Activated T-cell treated with anti-CD3 and anti-CD28 coated beads, Interleukin-2, amount 50 U/mL, for 72 hours (primary cell): Measurements from ENCODE around the gene EIF3C. TPM values are rescaled to one million over a fixed set of nuclear protein-coding genes. Genes with fewer than 3 reads are reported as not detected.
A peak's percentile ranks its signal among the peaks of the same experiment; 100 is the strongest.
"Not testable (repeated sequence)": the region's sequence is repeated elsewhere in the genome, so short reads cannot be mapped to it uniquely, and the experiment has no call there.

ENCODE experiments used
- ATAC-seq, 2 donors: fragments of 150-1000 bp; cut with Tn5 transposase; replicated peaks in 1 of 2; 2 replicates each; pipeline ENCODE4 v1.10.0; 2021; ENCODE audit warnings: moderate library complexity in 2 of 2, mild to moderate bottlenecking in 1 of 2
- DNase-seq, 2 donors: peaks; one replicate each; pipeline ENCODE4 v3.0.0; 2021 to 2022; ENCODE audit warnings: mixed read lengths in 1 of 2
- H3K27ac Mint-ChIP-seq: one replicate; pipeline ENCODE4 v1.8.0; 2022; ENCODE audit warnings: mild to moderate bottlenecking, moderate library complexity, mixed read lengths
- H3K27me3 Mint-ChIP-seq: one replicate; pipeline ENCODE4 v1.8.0; 2022; ENCODE audit warnings: low read depth, mixed read lengths
- H3K36me3 Mint-ChIP-seq, 2 donors: one replicate each; pipeline ENCODE4 v1.8.0; 2022; ENCODE audit warnings: mixed read lengths in 2 of 2, mild to moderate bottlenecking in 1 of 2; ENCODE audit not compliant: insufficient read depth in 2 of 2
- H3K4me1 Mint-ChIP-seq: one replicate; pipeline ENCODE4 v1.8.0; 2022; ENCODE audit warnings: low read depth, mixed read lengths
- H3K4me3 Mint-ChIP-seq, 2 donors: one replicate each; pipeline ENCODE4 v1.8.0; 2022; ENCODE audit warnings: mild to moderate bottlenecking in 2 of 2, mixed read lengths in 2 of 2, moderate library complexity in 2 of 2
- H3K9me3 Mint-ChIP-seq, 2 donors: one replicate each; pipeline ENCODE4 v1.8.0; 2022; ENCODE audit warnings: mixed read lengths in 2 of 2
- total RNA-seq, 2 donors: library from RNA; stranded (reverse); gene quantifications; one replicate each; pipeline ENCODE4 v1.2.3, GENCODE V29; 2022

The EIF3C gene
- total RNA-seq, 2 donors from 2014 or later: 470 to 660 TPM

DNA sequence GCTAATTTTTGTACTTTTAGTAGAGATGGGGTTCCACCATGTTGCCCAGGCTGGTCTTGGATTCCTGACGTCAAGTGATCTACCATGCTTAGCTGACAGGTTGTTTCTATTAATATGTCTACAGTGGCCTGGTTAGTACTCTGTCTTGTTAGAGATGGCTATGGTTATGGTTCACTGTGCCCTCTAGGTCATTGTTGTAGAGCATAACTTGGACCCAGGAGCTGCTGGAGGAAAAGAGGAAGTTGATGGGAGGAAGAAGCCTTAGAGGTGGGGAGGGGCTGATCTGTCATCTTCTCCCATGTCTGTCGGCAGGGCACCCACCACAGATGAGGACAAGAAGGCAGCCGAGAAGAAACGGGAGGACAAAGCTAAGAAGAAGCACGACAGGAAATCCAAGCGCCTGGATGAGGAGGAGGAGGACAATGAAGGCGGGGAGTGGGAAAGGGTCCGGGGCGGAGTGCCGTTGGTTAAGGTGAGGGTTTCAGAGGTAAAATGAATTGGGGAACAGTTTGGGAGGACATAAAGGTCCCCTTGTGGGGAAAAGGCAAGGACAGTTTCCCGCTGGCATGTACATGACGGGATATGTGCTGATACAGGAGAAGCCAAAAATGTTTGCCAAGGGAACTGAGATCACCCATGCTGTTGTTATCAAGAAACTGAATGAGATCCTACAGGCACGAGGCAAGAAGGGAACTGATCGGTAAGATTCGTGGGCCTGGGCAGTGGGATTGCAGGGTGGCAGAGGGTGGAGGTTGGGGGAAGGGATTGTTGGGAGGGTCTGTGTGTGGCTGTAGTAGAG is 11.8 kb downstream of the EIF3C start:
- H3K4me1 Mint-ChIP-seq, H3K27ac Mint-ChIP-seq, ATAC-seq, H3K4me3 Mint-ChIP-seq, H3K36me3 Mint-ChIP-seq, H3K9me3 Mint-ChIP-seq, H3K27me3 Mint-ChIP-seq, DNase-seq: not testable (repeated sequence)

- H3K4me3 Mint-ChIP-seq, ATAC-seq, H3K27me3 Mint-ChIP-seq, H3K4me1 Mint-ChIP-seq, H3K9me3 Mint-ChIP-seq, H3K27ac Mint-ChIP-seq, H3K36me3 Mint-ChIP-seq, DNase-seq: not testable (repeated sequence)
These were observed 20.0 kb downstream of the EIF3C start for GRCh38 chr16:28731253-28731652.

DNA sequence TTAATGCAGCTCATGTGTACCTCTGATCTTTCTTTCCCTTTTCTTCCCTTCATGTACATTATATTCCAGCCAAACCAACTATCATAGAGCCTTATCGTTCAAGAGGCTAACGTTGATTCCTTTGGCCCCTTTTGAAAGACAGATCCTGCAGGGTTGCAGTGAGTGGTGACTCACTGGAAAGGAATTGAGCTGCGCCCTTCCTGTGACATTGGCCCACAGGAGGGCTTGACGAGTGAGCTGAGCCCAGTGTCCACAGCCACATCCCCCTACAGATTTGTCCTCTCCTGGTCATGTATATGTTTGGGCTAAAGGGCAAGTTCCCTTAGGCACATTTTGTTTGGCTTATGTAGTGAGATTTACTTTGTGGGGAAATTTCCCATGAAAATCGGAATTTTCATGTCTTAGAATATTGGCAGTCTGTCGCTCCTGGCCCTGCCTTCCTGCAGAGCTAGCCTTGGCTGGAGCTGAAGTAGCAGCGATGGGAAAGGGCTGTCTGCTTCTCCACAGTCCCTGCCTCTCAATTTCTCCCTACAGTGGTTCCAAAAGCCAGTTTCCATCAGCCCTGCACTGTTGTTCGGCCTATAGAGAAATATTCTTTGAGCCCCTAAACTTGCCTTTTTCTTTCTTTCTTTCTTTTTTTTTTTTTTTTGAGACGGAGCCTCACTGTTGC is 21.3 kb downstream of the EIF3C start:
- H3K9me3 Mint-ChIP-seq, DNase-seq, H3K4me3 Mint-ChIP-seq, H3K27me3 Mint-ChIP-seq, H3K4me1 Mint-ChIP-seq, H3K27ac Mint-ChIP-seq, ATAC-seq, H3K36me3 Mint-ChIP-seq: not testable (repeated sequence)

DNA sequence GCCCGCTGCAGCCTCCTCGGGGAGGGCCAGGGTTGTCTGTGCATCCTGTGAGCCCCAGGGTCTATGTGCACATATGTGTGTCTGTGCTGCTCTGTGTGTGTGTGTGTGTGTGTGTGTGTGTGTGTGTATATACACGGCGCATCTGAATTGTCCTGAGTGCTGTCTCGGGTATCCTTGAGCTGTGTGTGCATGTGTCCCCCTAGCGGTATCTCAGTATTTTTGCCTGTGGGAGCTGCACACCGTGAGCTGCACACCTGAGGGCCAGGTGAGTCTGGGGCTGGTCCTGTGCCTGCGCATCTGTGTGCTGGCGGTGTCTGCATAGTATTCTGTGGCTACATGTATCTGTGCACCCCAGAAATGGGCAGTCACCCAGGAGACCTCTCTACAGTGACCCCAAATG is 28.5 kb downstream of the EIF3C start:
- H3K4me3 Mint-ChIP-seq, H3K9me3 Mint-ChIP-seq, H3K27ac Mint-ChIP-seq, DNase-seq, H3K4me1 Mint-ChIP-seq, H3K27me3 Mint-ChIP-seq, H3K36me3 Mint-ChIP-seq: not testable (repeated sequence)
- peak; percentile 46 to 56 for ATAC-seq

- not testable (repeated sequence) for H3K4me1 Mint-ChIP-seq, ATAC-seq, H3K9me3 Mint-ChIP-seq, H3K27me3 Mint-ChIP-seq, H3K4me3 Mint-ChIP-seq, H3K36me3 Mint-ChIP-seq, DNase-seq, H3K27ac Mint-ChIP-seq
These were observed 29.4 kb downstream of the EIF3C start for GRCh38 chr16:28740631-28741030.

GRCh38 chr16:28741295-28741694 is 30.0 kb downstream of the EIF3C start:
- not testable (repeated sequence) for H3K4me3 Mint-ChIP-seq, H3K27me3 Mint-ChIP-seq, DNase-seq, H3K36me3 Mint-ChIP-seq, H3K9me3 Mint-ChIP-seq, H3K27ac Mint-ChIP-seq, ATAC-seq, H3K4me1 Mint-ChIP-seq

GRCh38 chr16:28746618-28747350 is 35.5 kb downstream of the EIF3C start:
- H3K27ac Mint-ChIP-seq, H3K4me1 Mint-ChIP-seq: not testable (repeated sequence)

DNA sequence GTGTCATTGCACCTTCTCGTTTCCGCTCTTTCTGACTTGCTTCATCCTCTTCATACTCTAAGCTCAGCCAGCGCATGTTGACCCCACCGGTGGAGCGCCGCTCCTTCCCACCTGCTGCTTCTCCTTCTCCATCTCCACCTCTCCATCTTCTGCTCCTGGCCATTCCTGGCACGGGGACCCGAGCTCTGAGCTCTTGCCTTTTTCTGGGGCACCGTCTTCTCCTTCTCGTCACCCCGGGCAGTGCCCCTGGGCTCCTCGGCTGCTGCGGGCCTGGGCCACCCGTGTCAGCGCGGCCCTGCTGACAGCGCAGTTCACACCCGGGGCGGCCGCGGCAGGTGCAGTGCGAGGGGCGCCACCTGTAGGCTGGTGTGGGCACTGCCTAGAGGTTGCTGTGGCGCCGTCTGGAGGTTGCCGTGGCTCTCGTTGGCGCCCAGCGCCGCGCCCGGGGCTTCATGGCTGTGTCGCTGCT is 38.8 kb downstream of the EIF3C start:
- peak overlapping the region; percentile 49 to 56 for H3K4me3 Mint-ChIP-seq
- H3K27ac Mint-ChIP-seq: not testable (repeated sequence)
- ATAC-seq: peak; percentile 97 to 98

More at GRCh38 chr16:28746618-28747350, 35.5 kb downstream of the EIF3C start:
- H3K9me3 Mint-ChIP-seq, H3K36me3 Mint-ChIP-seq, DNase-seq, ATAC-seq, H3K4me3 Mint-ChIP-seq, H3K27me3 Mint-ChIP-seq: not testable (repeated sequence)

GRCh38 chr16:28750469-28751067 is 39.3 kb downstream of the EIF3C start:
- not testable (repeated sequence) for H3K36me3 Mint-ChIP-seq, H3K4me1 Mint-ChIP-seq, DNase-seq, H3K27me3 Mint-ChIP-seq, H3K9me3 Mint-ChIP-seq, H3K27ac Mint-ChIP-seq, H3K4me3 Mint-ChIP-seq
- ATAC-seq: peak in 1 of 2 donors; percentile 65

More for the DNA sequence above, 38.8 kb downstream of the EIF3C start:
- not testable (repeated sequence) for H3K27me3 Mint-ChIP-seq, H3K36me3 Mint-ChIP-seq, H3K9me3 Mint-ChIP-seq, H3K4me1 Mint-ChIP-seq
- DNase-seq: peak; percentile 41 to 42

DNA sequence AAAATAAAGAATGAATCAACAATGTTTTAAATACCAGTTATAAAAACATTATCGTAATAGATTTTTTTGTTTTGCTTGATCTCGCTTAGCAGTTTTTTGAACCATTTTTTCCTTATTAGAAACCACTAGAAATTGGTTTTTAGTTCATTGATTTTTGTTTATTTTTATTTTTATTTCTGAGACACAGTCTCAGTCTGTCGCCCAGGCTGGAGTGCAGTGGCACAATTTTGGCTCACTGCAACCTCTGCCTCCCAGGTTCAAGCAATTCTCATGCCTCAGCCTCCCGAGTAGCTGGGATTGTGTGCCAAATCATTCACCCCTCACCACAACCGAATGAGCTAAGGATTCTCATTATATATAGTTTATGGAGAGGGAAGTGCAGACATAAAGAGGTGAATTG is 40.2 kb downstream of the EIF3C start, which contains the start of gene NPIPB9:
TSS of gene NPIPB9 (plus strand) at position 301 of the 400 bp plus-strand sequence.
- not testable (repeated sequence) for H3K9me3 Mint-ChIP-seq, H3K27ac Mint-ChIP-seq, H3K4me1 Mint-ChIP-seq, H3K36me3 Mint-ChIP-seq, H3K4me3 Mint-ChIP-seq, DNase-seq, ATAC-seq, H3K27me3 Mint-ChIP-seq

GRCh38 chr16:28781697-28782096 is 70.4 kb downstream of the EIF3C start:
- H3K4me1 Mint-ChIP-seq, H3K36me3 Mint-ChIP-seq, ATAC-seq, H3K4me3 Mint-ChIP-seq, H3K27ac Mint-ChIP-seq, DNase-seq, H3K27me3 Mint-ChIP-seq, H3K9me3 Mint-ChIP-seq: not testable (repeated sequence)

GRCh38 chr16:28782357-28782756 is 71.1 kb downstream of the EIF3C start:
- not testable (repeated sequence) for H3K4me1 Mint-ChIP-seq, ATAC-seq, H3K27ac Mint-ChIP-seq, H3K36me3 Mint-ChIP-seq, H3K4me3 Mint-ChIP-seq, H3K9me3 Mint-ChIP-seq, DNase-seq, H3K27me3 Mint-ChIP-seq
